ENCODE data around the gene KAZN. TPM values are rescaled to one million over a fixed set of nuclear protein-coding genes. Genes with fewer than 3 reads are reported as not detected.
A peak's percentile ranks its signal among the peaks of the same experiment; 100 is the strongest.

Gene KAZN
- total and polyA plus RNA-seq, 2 of the 8 experiments (the other 6 are each of a cell fraction or from before 2014, with no cell fraction given), result 3.7 to 11.8 TPM

DNA sequence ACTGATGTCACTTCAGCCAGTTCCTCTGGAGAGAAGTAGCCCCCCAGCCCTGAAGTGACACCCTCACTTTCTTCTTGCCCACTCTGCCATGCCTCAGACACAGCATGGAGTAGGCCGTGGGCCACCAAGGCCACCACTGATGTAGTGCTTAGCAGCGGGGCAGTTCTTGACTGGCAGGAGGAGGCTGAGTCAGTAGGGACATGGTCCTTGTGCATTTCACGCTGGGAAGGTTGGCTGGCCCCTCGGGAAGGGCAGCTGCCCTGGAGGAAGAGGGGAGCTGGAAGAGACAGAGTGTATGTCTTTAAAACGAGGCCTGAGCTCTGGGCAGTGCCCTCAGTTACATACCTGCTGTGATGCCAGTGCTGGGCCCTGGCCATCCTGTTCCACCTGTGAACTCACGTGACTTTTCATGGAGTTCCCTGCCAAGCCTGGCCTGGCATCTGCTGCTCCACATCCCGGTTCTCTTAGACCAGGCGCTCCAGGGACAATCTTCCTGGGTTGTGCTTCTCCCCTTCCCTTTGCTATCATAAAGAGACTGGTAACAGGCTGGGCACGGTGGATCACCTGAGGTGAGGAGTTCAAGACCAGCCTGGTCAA, 396.5 kb downstream of the KAZN start:
- no peak for DNase-seq (ENCODE audit: low read depth in 1 of 2, low spot score in 2 of 2)
- H2AFZ ChIP-seq (ENCODE audit: low read length), result no peak overlapping the region
- no peak overlapping the region for H3K23ac ChIP-seq (ENCODE audit: insufficient read length)
- peaks cover 0 to 6% (median 2%) of the 10 kb centered on the region in 4 experiments; a peak in 5 of 7 replicates for H3K4me1 ChIP-seq (replicated peaks in 1 of 4; ENCODE audit: control insufficient read depth in 3 of 4, insufficient read depth in 4 of 4, low read length in 3 of 4)
- H4K8ac ChIP-seq (ENCODE audit: extremely low read depth, insufficient read depth, low read length), result no peak overlapping the region
- 83% methylated on average over 9 of the region's 9 CpGs; no CpG with 5 or more reads in 1 of the 2 experiments for WGBS, 2 experiments (ENCODE audit: extremely low coverage in 1 of 2, insufficient coverage in 1 of 2, insufficient read length in 1 of 2, insufficient replicate concordance in 2 of 2, low coverage in 1 of 2, low lambda C conversion rate in 2 of 2, missing lambda C conversion rate in 1 of 2)
- TF ChIP-seq KDM1A (IDR thresholded peaks at IDR 0.05; ENCODE audit: borderline replicate concordance, low read length), result no peak
- no peak for TF ChIP-seq SP2 (IDR thresholded peaks at IDR 0.05; ENCODE audit: low read length)
- no peak for TF ChIP-seq TAF1 (IDR thresholded peaks at IDR 0.05; ENCODE audit: low read depth, low read length)
- no peak for TF ChIP-seq POLR2AphosphoS5 (IDR thresholded peaks at IDR 0.05; ENCODE audit: low read depth, low read length)
- TF ChIP-seq FOSL1 (IDR thresholded peaks at IDR 0.05; ENCODE audit: insufficient read depth, low read depth, low read length), result no peak
- no peak overlapping the region for H3K18ac ChIP-seq (ENCODE audit: extremely low read depth, low read length)
- no peak overlapping the region for H4K5ac ChIP-seq (ENCODE audit: insufficient read length, low read depth, low read length)
- H4K91ac ChIP-seq (replicated peaks; ENCODE audit: insufficient read length, low read length), result no peak overlapping the region
- 0 out of 2 replicates have a peak overlapping the region, but pooled peaks have one; percentile 53 for H2AK5ac ChIP-seq (ENCODE audit: low read depth, low read length)
- no peak overlapping the region for H3K27ac ChIP-seq (ENCODE audit: low read depth, low read length)
- H3K9me3 ChIP-seq (ENCODE audit: insufficient read depth in 2 of 2, low read depth in 1 of 2, low read length in 1 of 2), result no peaks in the 10 kb centered on the region
- H3K4me2 ChIP-seq (ENCODE audit: insufficient read depth in 1 of 2, low read depth in 2 of 2, low read length in 2 of 2), result no peak overlapping the region
- H2BK20ac ChIP-seq (ENCODE audit: low read length), result no peak overlapping the region
- H3K79me2 ChIP-seq (ENCODE audit: control insufficient read depth in 1 of 2, insufficient read depth in 2 of 2, low read length in 2 of 2), result no peaks in the 10 kb centered on the region
- peaks cover 0 to 1% of the 10 kb centered on the region in 2 experiments for H4K20me1 ChIP-seq (replicated peaks in 1 of 2; ENCODE audit: control insufficient read depth in 1 of 2, insufficient read depth in 2 of 2, low read length in 2 of 2)
- H3K23me2 ChIP-seq (ENCODE audit: low read depth, low read length), result no peaks in the 10 kb centered on the region
- no peak overlapping the region for H3K56ac ChIP-seq (replicated peaks; ENCODE audit: insufficient read length, low read depth, low read length)
- no peak overlapping the region for H3K4me3 ChIP-seq (ENCODE audit: extremely low read depth in 1 of 4, insufficient read depth in 2 of 4, low read depth in 3 of 4, low read length in 4 of 4)
- POLR2A ChIA-PET (ENCODE audit: partially characterized antibody), result no interaction called here
- H3K14ac ChIP-seq (ENCODE audit: insufficient read length), result no peak overlapping the region
- CTCF ChIA-PET (ENCODE audit: partially characterized antibody), result interaction anchor here (0.6 to 1.3 kb wide), 4 partner anchors 9 to 232 kb away, joined by 3 to 5 read pairs (median 4); no protein-coding TSS in a partner anchor
- no peak overlapping the region for H3K9ac ChIP-seq (replicated peaks in 1 of 4; ENCODE audit: extremely low read depth in 1 of 4, low read depth in 3 of 4, low read length in 3 of 4)
- no peak overlapping the region for H2BK120ac ChIP-seq (replicated peaks; ENCODE audit: low read depth, low read length)
- H2BK15ac ChIP-seq (ENCODE audit: low read length), result no peak overlapping the region
- no peak overlapping the region for H2BK12ac ChIP-seq (ENCODE audit: low read depth, low read length)
- FAIRE-seq, result no peak
- H3K36me3 ChIP-seq (ENCODE audit: control insufficient read depth in 2 of 4, insufficient read depth in 4 of 4, low read length in 3 of 4), result no peaks in the 10 kb centered on the region
- no peaks in the 10 kb centered on the region for H3K27me3 ChIP-seq (replicated peaks in 1 of 4; ENCODE audit: control insufficient read depth in 3 of 4, extremely low read depth in 1 of 4, insufficient read depth in 3 of 4, low read length in 3 of 4)
- H3K79me1 ChIP-seq (ENCODE audit: low read depth, low read length), result no peaks in the 10 kb centered on the region
- H3K4ac ChIP-seq (replicated peaks; ENCODE audit: insufficient read length, low read depth, low read length), result no peak overlapping the region
- no peak overlapping the region for H2BK5ac ChIP-seq (ENCODE audit: low read depth, low read length)
